Measurements from ENCODE around the gene HEMK1. TPM values are rescaled to one million over a fixed set of nuclear protein-coding genes. Genes with fewer than 3 reads are reported as not detected.
A peak's percentile ranks its signal among the peaks of the same experiment; 100 is the strongest.

Gene HEMK1
- total RNA-seq, 1 donor from 2014 or later, result 14.2 TPM

DNA sequence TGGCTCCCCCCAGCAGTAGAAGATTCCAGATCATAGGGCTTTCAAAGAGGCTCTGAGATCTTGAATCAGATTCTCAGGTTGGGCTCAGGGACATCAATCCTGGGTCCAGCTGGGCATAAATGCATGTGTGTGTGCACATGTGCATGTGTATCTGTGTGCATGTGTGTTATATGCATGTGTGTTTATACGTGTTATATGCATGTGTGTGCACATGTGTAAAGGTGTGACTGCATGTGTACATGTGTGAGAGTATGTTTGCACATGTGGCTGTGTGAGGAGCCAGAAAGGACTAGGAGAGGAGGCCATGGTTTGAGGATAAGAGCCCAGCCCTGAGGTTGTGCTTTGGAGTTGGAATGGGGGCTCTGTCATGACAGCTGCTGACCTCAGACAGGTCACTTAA is 45.9 kb downstream of the HEMK1 start:
- DNase-seq (ENCODE audit: low read depth), result no peak

DNA sequence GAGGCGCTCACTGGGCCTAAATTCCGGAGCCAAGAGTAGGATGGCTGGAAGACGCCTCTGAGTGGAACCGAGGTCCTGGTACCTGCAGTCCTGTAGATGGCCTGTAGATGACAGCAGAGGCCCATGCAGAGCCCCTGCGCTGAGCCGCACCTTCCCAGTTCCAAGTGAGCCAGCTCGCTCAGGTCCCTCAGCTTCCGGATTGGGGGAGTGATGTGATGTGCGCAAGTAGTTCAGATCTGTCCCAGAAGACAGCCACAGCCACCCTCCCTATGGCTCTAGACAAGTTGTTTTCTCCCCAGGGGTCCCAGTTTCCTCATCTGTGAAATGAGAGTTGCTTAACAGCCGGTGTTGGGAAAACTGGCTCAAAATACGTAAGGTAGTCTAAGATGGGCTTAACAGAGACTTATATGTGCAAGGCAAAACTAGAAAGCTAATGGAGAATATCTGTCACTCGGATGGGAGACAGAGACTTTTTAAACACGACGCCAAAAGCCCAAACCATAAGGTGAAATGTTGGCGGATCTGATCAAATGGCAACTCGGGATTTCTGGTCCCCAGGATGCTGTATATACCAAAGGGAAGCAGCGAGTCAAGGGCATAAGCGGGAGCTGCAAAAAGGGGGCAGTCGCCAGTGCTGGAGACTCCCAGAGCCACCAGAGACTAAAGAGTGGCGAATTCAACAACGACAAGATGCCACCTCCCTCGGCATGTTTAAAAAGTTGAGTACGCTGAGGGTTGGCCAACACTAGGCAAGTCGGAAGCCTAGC is 46.9 kb downstream of the HEMK1 start:
- DNase-seq (ENCODE audit: low read depth), result peak; percentile 66

GRCh38 chr3:50616770-50617095 is 47.4 kb downstream of the HEMK1 start:
- peak; percentile 74 for DNase-seq (ENCODE audit: low read depth)

DNA sequence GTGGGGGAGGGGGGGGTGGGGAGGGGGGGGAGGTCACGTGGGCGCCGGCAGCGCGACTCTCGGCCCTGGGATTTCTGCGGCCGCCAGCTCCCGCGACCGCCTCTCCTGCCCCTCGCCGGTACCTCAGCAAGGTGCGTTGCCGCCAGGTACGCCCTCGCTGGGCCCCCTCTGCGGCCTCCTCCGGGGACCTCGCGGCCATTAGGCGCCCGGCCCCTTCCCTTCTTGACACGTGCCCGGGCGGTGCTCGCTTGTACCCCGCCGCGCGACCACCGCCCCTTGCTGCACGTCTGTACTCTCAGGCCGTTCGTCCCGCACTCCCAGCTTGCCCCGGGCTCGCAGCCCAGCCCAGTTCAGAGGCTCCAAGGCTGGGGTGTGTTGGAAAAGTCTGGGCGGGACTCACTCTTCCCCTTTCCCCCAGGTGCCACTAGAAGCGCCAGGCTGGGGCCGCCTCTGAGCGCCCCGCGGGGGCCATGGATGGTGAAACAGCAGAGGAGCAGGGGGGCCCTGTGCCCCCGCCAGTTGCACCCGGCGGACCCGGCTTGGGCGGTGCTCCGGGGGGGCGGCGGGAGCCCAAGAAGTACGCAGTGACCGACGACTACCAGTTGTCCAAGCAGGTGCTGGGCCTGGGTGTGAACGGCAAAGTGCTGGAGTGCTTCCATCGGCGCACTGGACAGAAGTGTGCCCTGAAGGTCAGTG is 47.9 kb downstream of the HEMK1 start, which contains the start of gene MAPKAPK3:
MAPKAPK3 (plus strand) TSS at position 56 of the 696 bp plus-strand sequence; CDS start at position 471, 415 bp downstream.
- DNase-seq (ENCODE audit: low read depth), result no peak

GRCh38 chr3:50617911-50618481 is 48.7 kb downstream of the HEMK1 start:
- no peak for DNase-seq (ENCODE audit: low read depth)

DNA sequence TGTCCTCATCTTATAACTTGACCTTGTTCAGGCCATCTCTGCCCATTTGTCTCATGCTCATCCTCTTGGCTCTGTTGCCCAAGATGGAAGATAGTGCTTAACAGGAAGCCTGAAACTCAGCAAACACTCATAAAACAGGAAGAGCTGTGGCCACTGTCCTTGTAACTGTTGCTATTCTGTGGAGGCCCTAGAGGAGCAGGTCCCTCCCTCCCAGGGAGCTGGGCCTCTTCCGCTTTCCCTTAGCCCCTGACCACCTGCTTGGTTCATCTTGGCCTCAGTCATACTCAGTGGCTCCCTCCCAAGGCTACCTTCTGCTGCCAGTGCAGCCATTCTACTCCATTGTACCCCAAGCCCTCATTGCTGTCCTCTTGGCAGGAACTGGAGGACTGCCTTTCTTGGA is 51.1 kb downstream of the HEMK1 start:
- no peak for DNase-seq (ENCODE audit: low read depth)

- DNase-seq (ENCODE audit: low read depth), result peak; percentile 96
Measured at GRCh38 chr3:50620820-50621219, 51.5 kb downstream of the HEMK1 start.

GRCh38 chr3:50622881-50623280 is 53.6 kb downstream of the HEMK1 start:
- DNase-seq (ENCODE audit: low read depth), result no peak

DNA sequence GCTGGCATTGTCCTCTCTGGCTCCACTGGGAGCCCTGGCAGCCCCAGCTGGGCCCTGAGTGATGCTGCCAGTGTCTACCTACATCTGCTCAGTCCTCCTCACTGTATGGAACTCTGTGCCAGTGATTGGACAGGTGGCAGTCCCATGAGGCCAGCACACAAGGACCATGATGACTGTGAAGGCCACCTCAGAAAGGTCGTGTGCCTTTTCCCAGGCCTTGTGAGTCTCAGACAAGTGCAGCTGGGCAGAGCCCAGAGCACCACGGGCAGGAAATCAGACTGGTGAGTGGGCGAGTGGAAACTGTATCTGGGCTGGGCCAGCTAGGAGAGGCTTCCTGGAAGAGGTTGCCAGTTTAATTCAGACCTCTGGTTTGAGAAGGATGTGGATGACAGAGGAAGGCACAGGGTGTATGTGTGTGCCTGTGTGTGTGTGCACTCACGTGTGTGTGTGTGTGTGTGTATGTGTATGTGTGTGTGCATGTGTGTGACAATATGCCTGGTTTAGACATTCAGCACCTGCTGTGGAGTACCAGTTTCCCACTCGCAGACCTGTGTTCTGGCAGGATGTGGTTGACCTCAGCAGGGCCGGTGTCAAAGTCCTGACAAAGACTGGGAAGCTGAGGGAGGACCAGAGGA is 54.6 kb downstream of the HEMK1 start:
- DNase-seq (ENCODE audit: low read depth), result peak; percentile 33

- DNase-seq (ENCODE audit: low read depth), result peak; percentile 68
Measured at GRCh38 chr3:50624634-50625033, 55.3 kb downstream of the HEMK1 start.

DNA sequence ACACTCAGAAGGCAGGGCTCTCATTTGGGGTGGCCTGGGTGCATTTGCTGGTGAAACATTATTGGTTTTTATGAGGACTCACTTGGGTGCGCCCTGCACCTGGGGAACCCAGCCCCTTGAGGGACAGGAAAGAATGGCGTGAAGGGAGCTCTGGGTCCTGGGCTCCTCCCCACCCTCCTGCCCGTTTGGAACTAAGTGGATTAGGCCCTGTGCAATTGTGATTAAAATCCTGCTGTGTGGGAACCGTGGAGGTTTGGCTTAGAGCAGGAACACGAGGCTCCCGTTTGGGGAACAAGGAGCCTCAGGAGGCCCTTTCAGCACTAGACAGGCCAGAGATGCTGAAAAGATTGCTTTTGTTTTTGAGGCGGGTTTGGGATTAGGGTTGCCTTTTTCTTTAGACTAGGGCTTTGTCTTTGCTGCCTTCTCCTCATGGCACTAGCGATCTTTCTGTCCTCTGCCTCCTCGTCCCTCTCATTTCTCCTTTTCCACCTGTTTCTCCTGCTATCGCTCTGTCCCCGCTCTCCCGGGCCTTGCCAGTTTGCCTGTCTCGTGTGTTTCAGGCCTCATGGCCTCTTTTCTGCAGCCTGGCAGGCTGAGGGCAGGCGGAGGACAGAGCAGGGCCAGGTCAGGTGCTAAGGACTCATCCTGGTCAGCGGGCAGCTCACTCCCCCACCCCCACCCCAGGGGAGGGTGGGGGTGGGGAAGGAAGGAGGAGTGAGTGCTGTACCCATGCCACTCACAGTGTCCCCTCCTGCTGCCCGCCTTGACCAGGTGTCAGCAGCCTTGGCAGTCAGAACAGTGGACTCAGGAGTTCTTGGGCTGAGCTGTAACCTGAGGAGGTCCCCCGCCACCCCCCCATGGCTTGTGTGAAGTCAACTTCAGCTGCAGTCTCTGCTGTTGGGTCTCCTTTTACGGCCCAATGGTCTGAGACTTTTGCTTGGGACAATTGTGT is 56.2 kb downstream of the HEMK1 start:
- no peak for DNase-seq (ENCODE audit: low read depth)

GRCh38 chr3:50626401-50626800 is 57.1 kb downstream of the HEMK1 start:
- no peak for DNase-seq (ENCODE audit: low read depth)

DNA sequence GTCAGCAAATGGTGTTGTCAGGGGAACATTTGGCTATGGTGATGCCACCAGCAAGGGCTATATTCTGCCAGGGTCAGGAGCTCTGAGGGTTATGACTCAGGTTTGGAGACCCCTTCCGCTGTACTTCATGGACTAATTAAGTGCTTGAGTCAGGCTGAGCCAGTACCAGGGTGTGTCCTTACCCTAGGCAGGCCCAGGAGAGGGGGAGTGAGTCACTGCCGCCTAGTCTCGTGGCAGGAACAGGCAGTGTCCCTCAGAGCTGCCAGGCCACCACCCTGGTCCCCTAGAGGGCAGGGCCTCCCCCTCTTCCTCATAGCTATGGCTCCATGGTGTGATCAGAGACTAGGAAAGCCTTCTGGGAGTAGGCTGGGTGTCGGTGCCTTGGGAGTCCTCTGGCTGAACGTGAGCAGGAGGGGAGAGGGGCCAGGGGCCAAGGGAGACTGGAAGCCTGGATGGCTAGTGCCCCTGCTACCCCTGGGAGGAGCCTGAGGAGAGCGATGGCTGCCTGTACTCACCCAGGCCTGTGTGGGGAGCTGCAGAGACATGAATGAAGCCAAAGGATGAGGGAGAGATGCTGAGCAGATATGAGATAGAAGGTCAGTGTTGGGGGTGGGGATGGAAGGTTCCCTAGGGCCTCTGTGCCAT is 58.2 kb downstream of the HEMK1 start:
- DNase-seq (ENCODE audit: low read depth), result peak; percentile 92

DNA sequence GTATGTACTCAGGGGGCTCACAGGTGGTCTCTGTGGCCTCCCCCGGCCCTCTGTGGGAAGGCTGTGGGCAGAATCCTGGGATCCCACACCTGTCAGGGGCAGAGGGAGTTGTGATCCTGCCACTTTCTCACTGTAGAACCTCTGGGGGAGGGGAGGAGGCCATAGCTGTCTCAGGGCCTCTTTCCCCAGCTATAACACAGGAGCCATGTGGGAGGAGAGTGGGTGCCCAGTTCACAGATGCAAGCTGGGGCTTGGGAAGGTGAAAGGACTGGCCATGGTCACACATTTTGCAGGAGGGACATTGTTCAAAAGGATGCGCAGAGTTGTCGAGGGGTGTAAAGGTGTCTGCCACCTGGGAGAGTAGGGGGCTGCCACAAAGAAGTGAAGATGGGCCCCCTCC is 59.3 kb downstream of the HEMK1 start:
- no peak for DNase-seq (ENCODE audit: low read depth)

GRCh38 chr3:50630394-50630793 is 61.1 kb downstream of the HEMK1 start:
- no peak for DNase-seq (ENCODE audit: low read depth)

GRCh38 chr3:50630877-50631276 is 61.6 kb downstream of the HEMK1 start:
- DNase-seq (ENCODE audit: low read depth), result peak; percentile 87

GRCh38 chr3:50632450-50632849 is 63.1 kb downstream of the HEMK1 start:
- no peak for DNase-seq (ENCODE audit: low read depth)

DNA sequence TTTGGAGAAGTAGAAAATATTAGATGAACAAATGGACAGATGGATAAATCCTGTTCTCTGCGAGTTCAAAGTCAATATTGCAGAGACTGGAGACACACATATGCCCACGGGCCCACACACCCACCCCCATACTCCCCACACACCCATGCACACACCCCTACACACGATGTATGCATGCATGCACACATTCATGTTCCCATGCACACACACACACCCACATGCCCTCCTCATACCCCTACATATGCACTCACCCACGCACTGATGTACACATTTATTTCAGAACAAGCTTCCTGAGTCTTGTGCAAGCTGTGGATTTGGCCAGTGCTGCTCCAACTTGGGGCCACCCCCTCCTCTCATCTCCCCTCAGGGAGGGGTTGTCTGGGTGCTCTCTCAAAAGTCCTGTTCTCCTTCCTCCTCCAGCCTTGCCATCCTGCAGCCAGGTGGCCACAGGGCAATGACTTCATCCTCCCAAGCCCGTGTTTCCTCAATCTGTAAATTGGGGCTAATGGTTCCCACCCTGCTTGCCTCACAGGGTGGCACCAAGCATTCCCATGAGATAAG is 64.0 kb downstream of the HEMK1 start:
- DNase-seq (ENCODE audit: low read depth), result no peak

- DNase-seq (ENCODE audit: low read depth), result no peak
Measured at GRCh38 chr3:50635066-50635465, 65.7 kb downstream of the HEMK1 start.

GRCh38 chr3:50637011-50637410 is 67.7 kb downstream of the HEMK1 start:
- no peak for DNase-seq (ENCODE audit: low read depth)

DNA sequence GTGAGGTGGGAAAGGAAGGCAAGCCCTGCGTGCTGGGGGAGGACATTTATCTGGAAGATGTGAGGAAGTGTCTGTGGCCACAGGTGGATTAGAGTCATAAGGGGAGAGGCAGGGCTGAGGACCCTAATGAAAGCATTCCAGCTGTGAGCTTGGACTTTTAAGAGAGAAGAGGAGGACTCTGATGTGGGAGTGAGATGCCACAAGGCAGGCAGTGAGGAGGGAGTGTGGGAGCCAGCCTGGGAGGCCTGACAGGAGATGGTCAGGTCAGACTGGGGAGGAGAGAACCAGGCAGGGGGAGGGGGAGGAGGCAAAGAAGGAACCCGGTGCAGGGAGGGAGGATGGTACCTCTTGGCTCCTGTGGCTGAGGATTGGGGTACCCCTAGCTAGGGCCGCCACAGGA is 68.6 kb downstream of the HEMK1 start:
- DNase-seq (ENCODE audit: low read depth), result no peak
